ENCODE measurements around the gene PADI4. TPM values are rescaled to one million over a fixed set of nuclear protein-coding genes. Genes with fewer than 3 reads are reported as not detected.

Gene PADI4
- total RNA-seq, 4 donors from 2014 or later, result 0.56 to 16.1 (median 2.2) TPM

DNA sequence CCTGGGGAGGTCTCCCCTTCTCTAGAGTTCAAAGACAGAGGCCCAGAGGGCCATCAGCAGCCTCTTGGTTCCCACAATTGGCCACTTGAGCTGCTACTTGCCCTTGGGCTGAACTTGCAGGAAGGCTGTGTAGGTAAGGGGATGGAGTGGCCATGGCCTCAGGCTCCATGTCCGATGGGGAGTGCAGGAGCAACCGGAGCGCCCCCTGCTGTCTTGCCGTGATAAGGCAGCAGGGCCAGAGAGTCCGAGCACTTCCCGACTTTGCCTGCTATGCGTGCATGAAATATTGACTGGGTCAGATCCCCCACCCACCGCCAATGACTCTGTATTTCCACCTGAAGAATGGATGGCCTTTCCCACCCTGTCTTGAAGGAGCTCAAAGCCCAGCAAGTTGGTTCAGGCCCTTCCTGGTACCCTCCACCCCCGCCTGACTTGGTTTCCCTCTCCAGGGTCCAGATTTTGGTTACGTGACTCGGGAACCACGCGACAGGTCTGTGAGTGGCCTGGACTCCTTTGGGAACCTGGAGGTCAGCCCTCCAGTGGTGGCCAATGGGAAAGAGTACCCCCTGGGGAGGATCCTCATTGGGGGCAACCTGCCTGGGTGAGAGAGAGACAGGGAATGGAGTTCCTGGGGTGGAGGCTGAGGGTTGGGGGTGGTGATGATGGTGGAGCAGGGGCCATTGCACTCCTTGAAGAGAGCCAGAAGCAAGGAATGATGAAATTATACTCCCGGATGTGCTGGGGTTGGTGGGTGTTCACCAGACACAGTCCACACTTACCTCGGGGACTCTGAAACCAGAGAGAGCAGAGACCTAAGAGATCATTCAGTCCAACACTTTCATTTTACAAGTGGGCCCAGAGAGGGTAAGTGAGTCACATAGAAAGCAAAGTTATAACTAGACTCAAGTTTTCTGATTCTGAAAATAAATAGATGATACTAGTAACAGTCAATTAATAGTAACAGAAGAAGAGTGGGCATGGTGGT, 33.5 kb upstream of the PADI4 start:
- DNase-seq (ENCODE audit: low spot score) (no peak), ATAC-seq (ENCODE audit: low FRiP score) (no peak)
- TF ChIP-seq CTCF (IDR thresholded peaks at IDR 0.05), result no peak

GRCh38 chr1:17276568-17276967, 31.4 kb upstream of the PADI4 start:
- no peak for ATAC-seq (ENCODE audit: low FRiP score)
- no peak for DNase-seq (ENCODE audit: low spot score)
- no peak for TF ChIP-seq CTCF (IDR thresholded peaks at IDR 0.05)

GRCh38 chr1:17277511-17278159, 30.4 kb upstream of the PADI4 start:
- DNase-seq (ENCODE audit: low spot score) (no peak), ATAC-seq (ENCODE audit: low FRiP score) (no peak)
- no peak for TF ChIP-seq CTCF (IDR thresholded peaks at IDR 0.05)

GRCh38 chr1:17278996-17279830, 28.8 kb upstream of the PADI4 start:
- no peak for TF ChIP-seq CTCF (IDR thresholded peaks at IDR 0.05)
- DNase-seq (ENCODE audit: low spot score), result no peak
- ATAC-seq (ENCODE audit: low FRiP score), result no peak

GRCh38 chr1:17280436-17280835, 27.6 kb upstream of the PADI4 start:
- TF ChIP-seq CTCF (IDR thresholded peaks at IDR 0.05), result no peak
- ATAC-seq (ENCODE audit: low FRiP score) (no peak), DNase-seq (ENCODE audit: low spot score) (no peak)

DNA sequence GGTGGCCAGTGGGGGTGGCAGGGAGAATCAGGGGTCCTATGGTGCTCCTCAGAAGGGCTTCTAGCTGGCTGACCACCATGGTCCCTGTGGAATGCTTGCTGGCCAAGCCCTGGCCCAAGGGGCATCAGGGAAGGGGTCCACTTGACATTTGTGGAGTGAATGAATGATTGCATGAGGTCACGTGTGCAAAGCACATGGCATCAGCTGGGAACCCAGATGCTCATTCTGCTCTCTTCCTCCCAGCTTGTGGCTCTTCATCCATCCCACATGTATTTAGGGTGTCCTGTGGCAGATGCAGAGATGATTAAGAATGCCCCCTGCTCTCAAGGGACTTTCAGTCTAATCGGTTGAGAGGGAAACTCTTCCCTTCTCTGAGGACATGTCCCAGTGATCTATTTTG, 27.1 kb upstream of the PADI4 start:
- no peak for ATAC-seq (ENCODE audit: low FRiP score)
- TF ChIP-seq CTCF (IDR thresholded peaks at IDR 0.05), result no peak
- no peak for DNase-seq (ENCODE audit: low spot score)
